ENCODE measurements around the gene IL1RAPL1. TPM values are rescaled to one million over a fixed set of nuclear protein-coding genes. Genes with fewer than 3 reads are reported as not detected.

Gene IL1RAPL1
- total and polyA plus RNA-seq, 2 donors (not counting 3 experiments of a cell fraction or from before 2014, with no cell fraction given), result 0.79 to 1.3 TPM

DNA sequence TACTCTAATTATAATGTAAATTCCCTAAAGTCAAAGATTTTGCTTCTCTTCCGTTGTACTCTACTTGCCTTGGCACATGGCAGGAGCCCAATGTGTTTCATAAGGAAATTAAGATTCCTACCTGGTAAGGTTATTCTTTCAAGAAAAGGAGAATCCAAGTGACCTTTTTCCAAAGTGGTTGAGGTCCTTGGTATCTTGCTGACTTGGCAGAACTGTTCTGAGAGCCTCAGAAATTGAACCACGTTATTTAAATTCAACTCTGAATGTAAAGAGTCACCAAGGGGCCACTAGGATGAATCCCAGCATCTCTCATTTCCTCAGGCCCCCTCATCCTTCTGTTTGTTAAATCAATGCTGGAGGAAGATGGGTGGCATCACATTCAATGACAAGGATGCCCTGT is 1209.9 kb downstream of the IL1RAPL1 start:
- H3K79me2 ChIP-seq (ENCODE audit: control insufficient read depth, insufficient read depth, low read length), result no peaks in the 10 kb centered on the region
- dilution Hi-C loops (cut with MboI; ENCODE audit: extremely low pct_ligation_motif_present, low sequenced_read_pairs), result no loop called here
- FAIRE-seq, result no peak

More for the DNA sequence above, 1209.9 kb downstream of the IL1RAPL1 start:
- CTCF ChIA-PET, result no interaction called here
- Histone ChIP-seq H3K4me2 (ENCODE audit: insufficient read depth, low read length) (no peak overlapping the region), H3K9ac (replicated peaks; ENCODE audit: extremely low read depth, insufficient read depth, low read length) (no peak overlapping the region), H3K36me3 (ENCODE audit: control insufficient read depth in 2 of 2, extremely low read depth in 1 of 2, insufficient read depth in 2 of 2, low read length in 2 of 2) (no peaks in the 10 kb centered on the region), H3K27me3 (ENCODE audit: control insufficient read depth in 2 of 2, insufficient read depth in 2 of 2, low read length in 2 of 2) (no peaks in the 10 kb centered on the region), H4K20me1 (replicated peaks; ENCODE audit: control insufficient read depth, extremely low read depth, insufficient read depth, low read length) (no peaks in the 10 kb centered on the region), H3K4me3 (replicated peaks in 1 of 3; ENCODE audit: insufficient read depth in 1 of 3, low read depth in 1 of 3, low read length in 3 of 3) (no peak overlapping the region), H3K9me1 (replicated peaks; ENCODE audit: control insufficient read depth, extremely low read depth, insufficient read depth, low read length) (no peaks in the 10 kb centered on the region), H3K4me1 (ENCODE audit: control insufficient read depth, extremely low read depth, insufficient read depth, low read length) (no peaks in the 10 kb centered on the region), H2AFZ (ENCODE audit: low read depth, low read length) (no peak overlapping the region), H3K27ac (ENCODE audit: insufficient read depth, low read depth, low read length) (no peak overlapping the region), H3K9me3 (replicated peaks; ENCODE audit: control insufficient read depth, insufficient read depth, low read length) (no peaks in the 10 kb centered on the region)
- DNase-seq (ENCODE audit: low read depth, low spot score), result no peak
- intact Hi-C loops (cut with micrococcal nuclease), result no loop called here
- no TSS peak for BruUV-seq (replicated peaks)
- TF ChIP-seq POLR2A (IDR thresholded peaks at IDR 0.05; ENCODE audit: low read depth, low read length), result no peak
- no peak for TF ChIP-seq MYC (IDR thresholded peaks at IDR 0.05; ENCODE audit: low read depth, low read length)
- no peak for TF ChIP-seq EZH2 (IDR thresholded peaks at IDR 0.05; ENCODE audit: borderline replicate concordance, low read depth, low read length, severe bottlenecking)
- TF ChIP-seq JUN (IDR thresholded peaks at IDR 0.05; ENCODE audit: borderline replicate concordance, insufficient read depth, insufficient read length, low read depth), result no peak
- TF ChIP-seq, protein P1, sequence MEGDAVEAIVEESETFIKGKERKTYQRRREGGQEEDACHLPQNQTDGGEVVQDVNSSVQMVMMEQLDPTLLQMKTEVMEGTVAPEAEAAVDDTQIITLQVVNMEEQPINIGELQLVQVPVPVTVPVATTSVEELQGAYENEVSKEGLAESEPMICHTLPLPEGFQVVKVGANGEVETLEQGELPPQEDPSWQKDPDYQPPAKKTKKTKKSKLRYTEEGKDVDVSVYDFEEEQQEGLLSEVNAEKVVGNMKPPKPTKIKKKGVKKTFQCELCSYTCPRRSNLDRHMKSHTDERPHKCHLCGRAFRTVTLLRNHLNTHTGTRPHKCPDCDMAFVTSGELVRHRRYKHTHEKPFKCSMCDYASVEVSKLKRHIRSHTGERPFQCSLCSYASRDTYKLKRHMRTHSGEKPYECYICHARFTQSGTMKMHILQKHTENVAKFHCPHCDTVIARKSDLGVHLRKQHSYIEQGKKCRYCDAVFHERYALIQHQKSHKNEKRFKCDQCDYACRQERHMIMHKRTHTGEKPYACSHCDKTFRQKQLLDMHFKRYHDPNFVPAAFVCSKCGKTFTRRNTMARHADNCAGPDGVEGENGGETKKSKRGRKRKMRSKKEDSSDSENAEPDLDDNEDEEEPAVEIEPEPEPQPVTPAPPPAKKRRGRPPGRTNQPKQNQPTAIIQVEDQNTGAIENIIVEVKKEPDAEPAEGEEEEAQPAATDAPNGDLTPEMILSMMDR (IDR thresholded peaks at IDR 0.05; ENCODE audit: extremely low read depth in 1 of 2, insufficient read depth in 1 of 2, low read depth in 1 of 2, low read length in 2 of 2), result no peak
- no peak for TF ChIP-seq POLR2AphosphoS5 (IDR thresholded peaks at IDR 0.05; ENCODE audit: insufficient read depth, low read depth, low read length)
- TF ChIP-seq, protein P2, sequence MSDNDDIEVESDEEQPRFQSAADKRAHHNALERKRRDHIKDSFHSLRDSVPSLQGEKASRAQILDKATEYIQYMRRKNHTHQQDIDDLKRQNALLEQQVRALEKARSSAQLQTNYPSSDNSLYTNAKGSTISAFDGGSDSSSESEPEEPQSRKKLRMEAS (IDR thresholded peaks at IDR 0.05; ENCODE audit: insufficient read depth, insufficient read length), result no peak
- TF ChIP-seq FOS (IDR thresholded peaks at IDR 0.05; ENCODE audit: borderline replicate concordance, insufficient read depth, low read length), result no peak
- TF ChIP-seq GATA2 (IDR thresholded peaks at IDR 0.05; ENCODE audit: insufficient read depth, insufficient read length, low read depth, low read length), result no peak
- POLR2A ChIA-PET, result no interaction called here

Data from endothelial cell of umbilical vein (primary cell).